GM10248 (cell line): Measurements from ENCODE around the gene CADPS2.
A peak's percentile ranks its signal among the peaks of the same experiment; 100 is the strongest.

Experiments
- CTCF ChIA-PET: fragments of 300-600 bp; sonication (Branson Sonifier 250); formaldehyde crosslinking; extraction: SDS; loops from one replicate; lab custom pipeline; 2021; ENCODE audit warnings: antibody characterized with exemption; lab: Yijun Ruan, JAX
- POLR2A ChIA-PET: fragments of 350-650 bp; sonication (Branson Sonifier 250); formaldehyde crosslinking; extraction: SDS; loops from one replicate; lab custom pipeline; 2020; ENCODE audit warnings: antibody characterized with exemption; lab: Yijun Ruan, JAX
- DNase-seq: peaks from one replicate; pipeline ENCODE4 v3.0.0; 2012; ENCODE audit errors: extremely low spot score
- CTCF ChIP-seq: IDR thresholded peaks from 2 replicates; pipeline ENCODE4 v1.5.1; 2012; ENCODE audit warnings: mild to moderate bottlenecking, low read depth; ENCODE audit errors: extremely low read depth, missing control alignments, control extremely low read depth

The CADPS2 gene

DNA sequence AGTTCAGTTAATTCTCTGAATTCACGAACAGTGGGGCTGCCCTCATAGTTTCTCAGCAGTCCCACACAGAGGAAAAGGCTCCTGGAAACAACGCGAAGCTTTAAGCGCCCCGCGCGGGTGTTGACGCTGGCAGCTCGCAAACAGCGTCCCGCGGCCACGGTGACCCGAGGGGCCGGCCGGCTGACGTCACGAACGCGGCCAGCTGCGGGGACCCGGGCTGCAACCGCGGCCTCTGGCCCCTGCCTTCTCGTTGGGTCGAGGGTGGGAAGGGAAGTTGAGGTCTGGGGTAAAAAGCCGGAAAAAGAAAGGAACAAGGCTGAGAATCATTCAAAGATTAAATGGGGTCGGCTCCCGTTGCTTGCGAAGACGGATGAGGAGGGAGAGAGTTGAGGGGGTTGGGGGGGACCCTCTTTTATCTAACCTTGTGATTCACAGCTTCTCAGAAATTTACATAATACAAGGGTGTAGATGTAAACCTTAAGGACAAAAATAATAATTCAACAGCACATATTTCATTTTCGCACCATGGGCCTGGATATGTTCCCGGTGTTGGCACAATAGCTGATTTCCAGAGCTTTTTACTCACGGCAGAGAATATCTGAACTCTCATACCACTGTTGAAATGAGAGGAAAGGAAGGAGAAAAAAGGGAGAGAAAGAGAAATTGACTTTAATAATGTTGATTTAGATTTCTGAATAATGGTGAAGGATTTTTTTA, 574.4 kb downstream of the CADPS2 start:
- TF ChIP-seq CTCF, result no peak
- POLR2A ChIA-PET, result no interaction called here
- no peak for DNase-seq
- CTCF ChIA-PET, result interaction anchor here (0.9 kb wide), 1 partner anchor 26 kb away, joined by 4 read pairs; no protein-coding TSS in a partner anchor

GRCh38 chr7:122311050-122311700, 575.1 kb downstream of the CADPS2 start:
- ChIA-PET CTCF (no interaction called here), POLR2A (no interaction called here)
- no peak for DNase-seq
- TF ChIP-seq CTCF, result no peak

GRCh38 chr7:122310119-122311021, 575.9 kb downstream of the CADPS2 start:
- CTCF ChIA-PET, result interaction anchor here (1.1 to 1.4 kb wide), 2 partner anchors 14 to 27 kb away, joined by 3 read pairs; no protein-coding TSS in a partner anchor
- POLR2A ChIA-PET, result no interaction called here
- TF ChIP-seq CTCF, result no peak
- DNase-seq, result peak; percentile 22

DNA sequence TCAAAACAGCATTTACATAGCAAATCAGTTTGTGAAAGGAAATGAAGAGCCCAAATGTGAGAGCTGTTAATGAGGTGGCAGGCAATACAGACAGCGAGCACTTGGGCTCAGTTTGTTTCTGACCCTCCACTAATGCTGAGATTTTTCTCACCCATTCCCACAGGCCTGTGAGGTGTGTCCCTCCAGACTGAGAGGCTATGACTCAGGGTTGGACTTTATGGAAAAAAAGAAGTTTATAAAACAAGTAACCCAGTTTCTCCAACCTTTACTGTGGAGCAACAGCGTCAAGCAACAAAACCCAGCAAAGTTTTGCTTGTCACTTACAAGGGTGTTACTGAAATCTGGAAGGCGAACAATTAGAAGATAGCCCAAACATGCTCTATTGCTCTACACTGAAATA, 576.8 kb downstream of the CADPS2 start:
- ChIA-PET POLR2A (no interaction called here), CTCF (interaction anchor here (1.1 to 1.4 kb wide), 2 partner anchors 15 to 27 kb away, joined by 3 read pairs; no protein-coding TSS in a partner anchor)
- no peak for DNase-seq
- TF ChIP-seq CTCF, result no peak

DNA sequence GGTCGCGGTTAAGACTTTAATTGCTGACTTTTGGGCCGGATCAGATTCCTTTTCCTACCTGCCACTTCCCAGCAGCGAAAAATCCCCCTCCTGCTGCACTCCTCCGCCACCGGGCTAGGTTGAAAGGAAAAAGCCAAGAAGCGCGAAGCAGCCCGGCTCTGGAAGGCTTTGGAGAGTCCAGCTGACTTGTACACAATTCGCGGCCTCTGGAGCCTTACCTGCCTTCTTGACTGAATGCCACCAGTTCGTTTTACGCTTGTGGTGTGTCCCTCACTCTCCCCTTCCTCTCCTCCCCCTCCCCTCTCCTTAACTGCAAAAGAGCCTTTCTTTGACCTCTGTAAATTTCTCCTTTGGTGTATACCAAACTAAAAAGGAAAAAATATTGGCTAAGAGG, 579.0 kb downstream of the CADPS2 start:
- ChIA-PET CTCF (no interaction called here), POLR2A (no interaction called here)
- TF ChIP-seq CTCF, result no peak
- no peak for DNase-seq

DNA sequence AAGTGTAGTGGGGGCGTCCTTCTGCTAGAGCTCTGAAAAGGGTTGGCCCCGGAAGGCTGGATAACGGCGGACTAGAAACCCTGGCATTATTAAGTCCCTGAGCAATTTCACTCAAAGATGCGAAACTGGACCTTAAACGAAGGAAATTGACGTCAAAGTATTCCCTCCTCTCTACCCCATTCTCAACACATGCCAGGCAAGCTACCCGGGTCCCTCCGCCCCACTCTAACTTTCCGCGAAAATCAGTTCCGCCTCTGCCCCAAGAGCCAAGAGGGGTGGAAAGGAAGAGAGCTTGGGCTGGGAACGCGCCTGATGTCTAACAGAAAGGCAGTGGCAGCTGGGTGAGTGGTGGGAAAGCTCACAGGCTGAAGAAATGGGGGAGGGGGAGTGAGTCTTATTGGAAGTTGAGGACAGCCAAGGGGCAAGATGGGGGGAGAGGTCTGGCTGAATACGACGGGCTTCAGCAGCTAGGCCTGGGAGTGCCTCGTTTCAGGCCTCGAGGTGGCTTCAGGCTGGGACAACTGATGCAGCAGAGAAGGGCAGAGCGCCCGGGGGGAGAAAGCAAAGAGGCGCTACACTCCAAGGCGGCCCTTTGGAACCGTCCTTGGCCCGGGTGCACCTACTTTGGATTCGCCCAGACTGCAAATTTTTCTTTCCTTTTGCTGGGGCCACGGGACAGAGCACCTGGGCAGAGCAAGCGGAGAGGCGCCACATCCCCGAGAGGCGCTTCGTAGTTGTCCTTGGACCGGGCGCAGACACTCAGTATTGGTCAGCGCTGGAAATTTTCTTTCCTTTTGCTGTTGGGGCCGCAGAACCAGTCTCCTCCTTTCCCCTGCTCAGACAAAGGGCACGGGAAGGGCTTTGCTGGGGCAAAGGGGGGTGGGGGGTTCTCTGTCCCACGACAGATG, 579.7 kb downstream of the CADPS2 start:
- ChIA-PET CTCF (interaction anchor here (1.1 kb wide), 1 partner anchor 12 kb away, joined by 3 read pairs; no protein-coding TSS in a partner anchor), POLR2A (no interaction called here)
- no peak for TF ChIP-seq CTCF
- no peak for DNase-seq
